HCT116 (cell line): ENCODE measurements around the gene ARHGEF10L. TPM values are rescaled to one million over a fixed set of nuclear protein-coding genes. Genes with fewer than 3 reads are reported as not detected.
"Not testable (repeated sequence)": the region's sequence is repeated elsewhere in the genome, so short reads cannot be mapped to it uniquely, and the experiment has no call there.

ENCODE experiments used
- ATAC-seq: fragments of 200-7000 bp; cut with Tn5 transposase; 2 replicates; pipeline ENCODE4 v1.9.1; 2020; ENCODE audit warnings: mild to moderate bottlenecking, moderate library complexity
- BruUV-seq: library from RNA; stranded (reverse); fragments of 400-500 nt; replicated peaks from 2 replicates; lab custom pipeline; 2021; lab: Mats Ljungman, UMichigan
- CTCF ChIA-PET: fragments of 300-600 bp; sonication (Branson Sonifier 250); formaldehyde crosslinking; loops from one replicate; lab custom pipeline; 2021; ENCODE audit warnings: antibody characterized with exemption; lab: Charles Lee
- POLR2A ChIA-PET: fragments of 300-600, 350-600 bp; sonication (Branson Sonifier 250); formaldehyde crosslinking; loops from one replicate; lab custom pipeline; 2021; ENCODE audit warnings: antibody characterized with exemption; lab: Charles Lee
- RAD21 ChIA-PET, 2 experiments: fragments of 300-600 bp; sonication (Branson Sonifier 250); formaldehyde crosslinking; loops; one replicate each; lab custom pipeline; 2023; ENCODE audit warnings: low total read pairs in 2 of 2; ENCODE audit not compliant: uncharacterized antibody in 2 of 2, unreplicated experiment in 2 of 2, low non-redundant PET in 1 of 2; lab: Charles Lee
- DNase-seq: peaks from one replicate; pipeline ENCODE4 v3.0.0-alpha.2; 2010; ENCODE audit warnings: low read depth, low spot score
- H2AFZ ChIP-seq: fragments of 200-600 bp; shearing (Covaris generic), sonication (generic); 2 replicates; pipeline ENCODE4 v1.6.1; 2017; ENCODE audit warnings: low read depth, mixed run types, mixed read lengths, antibody characterized with exemption, low read length; ENCODE audit not compliant: poor library complexity, severe bottlenecking
- H3K27ac ChIP-seq: 2 replicates; pipeline ENCODE4 v1.5.1; 2012; ENCODE audit warnings: low read depth, low read length
- H3K27me3 ChIP-seq: fragments of 200-600 bp; sonication (generic); 2 replicates; pipeline ENCODE4 v1.6.1; 2016; ENCODE audit warnings: mixed run types, low read length, mixed read lengths; ENCODE audit not compliant: insufficient read depth
- H3K36me3 ChIP-seq, 2 experiments: fragments of 200-500 bp in 1 of 2; fragments of 200-600 bp in 1 of 2; sonication (Bioruptor generic) in 1 of 2; sonication (generic) in 1 of 2; 2 replicates each; pipeline versions ENCODE4 v1.5.1 to v1.6.1; 2014 to 2016; ENCODE audit warnings: low read length in 2 of 2, inconsistent platforms in 1 of 2, mixed read lengths in 1 of 2, mixed run types in 1 of 2; ENCODE audit not compliant: insufficient read depth in 2 of 2, control insufficient read depth in 1 of 2
- H3K4me1 ChIP-seq, 2 experiments: fragments of 200-600 bp in 1 of 2; sonication (generic) in 1 of 2; 2 replicates each; pipeline versions ENCODE4 v1.5.1 to v1.6.1; 2012 to 2017; ENCODE audit warnings: low read length in 2 of 2, inconsistent platforms in 1 of 2, mild to moderate bottlenecking in 1 of 2, mixed read lengths in 1 of 2, mixed run types in 1 of 2, moderate library complexity in 1 of 2; ENCODE audit not compliant: insufficient read depth in 2 of 2, control insufficient read depth in 1 of 2
- H3K4me2 ChIP-seq: fragments of 200-600 bp; sonication (generic); 2 replicates; pipeline ENCODE4 v1.6.1; 2017; ENCODE audit warnings: mixed run types, low read length, mixed read lengths
- H3K4me3 ChIP-seq, 2 experiments: fragments of 200-600 bp in 1 of 2; sonication (generic) in 1 of 2; replicated peaks in 1 of 2; 2 replicates each; pipeline ENCODE4 v1.5.1; 2011 to 2016; ENCODE audit warnings: low read length in 2 of 2, control low read depth in 1 of 2, low read depth in 1 of 2, mild to moderate bottlenecking in 1 of 2, mixed read lengths in 1 of 2, mixed run types in 1 of 2
- H3K79me2 ChIP-seq: fragments of 200-600 bp; sonication (generic); 2 replicates; pipeline ENCODE4 v1.6.1; 2017; ENCODE audit warnings: mild to moderate bottlenecking, mixed run types, low read length, moderate library complexity, mixed read lengths; ENCODE audit not compliant: insufficient read depth
- H3K9ac ChIP-seq: fragments of 200-600 bp; sonication (generic); 2 replicates; pipeline ENCODE4 v1.6.1; 2016; ENCODE audit warnings: low read length, mixed read lengths
- H3K9me2 ChIP-seq: fragments of 200-600 bp; sonication (generic), shearing (Covaris generic); 2 replicates; pipeline ENCODE4 v1.6.1; 2017; ENCODE audit warnings: mixed run types, mild to moderate bottlenecking, moderate library complexity; ENCODE audit not compliant: insufficient read depth
- H3K9me3 ChIP-seq, 2 experiments: fragments of 200-500 bp in 1 of 2; fragments of 200-600 bp in 1 of 2; sonication (Bioruptor generic) in 1 of 2; sonication (generic) in 1 of 2; 2 replicates each; pipeline ENCODE4 v1.6.1; 2014 to 2017; ENCODE audit warnings: low read length in 2 of 2, mixed read lengths in 2 of 2, inconsistent platforms in 1 of 2, low read depth in 1 of 2, mild to moderate bottlenecking in 1 of 2, mixed run types in 1 of 2, moderate library complexity in 1 of 2; ENCODE audit not compliant: control insufficient read depth in 1 of 2, insufficient read depth in 1 of 2
- H4K20me1 ChIP-seq: fragments of 200-600 bp; sonication (generic), shearing (Covaris generic); 2 replicates; pipeline ENCODE4 v1.6.1; 2017; ENCODE audit warnings: mixed run types, mild to moderate bottlenecking, moderate library complexity; ENCODE audit not compliant: insufficient read depth
- CEBPB ChIP-seq: IDR thresholded peaks from 2 replicates; pipeline ENCODE4 v1.6.1; 2012; ENCODE audit warnings: low read depth
- CTCF ChIP-seq, 3 experiments: fragments of 200-600 bp in 1 of 3; sonication (generic) in 1 of 3; IDR thresholded peaks in 2 of 3; conservative IDR thresholded peaks in 1 of 3; 2 replicates each; pipeline ENCODE4 v1.5.1; 2012 to 2017; ENCODE audit warnings: low read depth in 2 of 3, low read length in 2 of 3, antibody characterized with exemption in 1 of 3, borderline replicate concordance in 1 of 3, control low read depth in 1 of 3, mild to moderate bottlenecking in 1 of 3, mixed read lengths in 1 of 3, mixed run types in 1 of 3, moderate library complexity in 1 of 3; ENCODE audit not compliant: insufficient read depth in 1 of 3
- EGR1 ChIP-seq: IDR thresholded peaks from 2 replicates; pipeline ENCODE4 v1.6.1; 2012; ENCODE audit warnings: low read depth
- EZH2 ChIP-seq: fragments of 200-600 bp; sonication (generic); IDR thresholded peaks from 2 replicates; pipeline ENCODE4 v1.6.1; 2017; ENCODE audit warnings: antibody characterized with exemption, mixed run types
- EZH2phosphoT487 ChIP-seq: fragments of 200-600 bp; IDR thresholded peaks from 2 replicates; pipeline ENCODE4 v1.6.1; 2018; ENCODE audit warnings: antibody characterized with exemption, borderline replicate concordance
- POLR2AphosphoS5 ChIP-seq: IDR thresholded peaks from 2 replicates; pipeline ENCODE4 v1.6.1; 2011; ENCODE audit warnings: mild to moderate bottlenecking, low read depth, low read length, moderate library complexity
- REST ChIP-seq: IDR thresholded peaks from 2 replicates; pipeline ENCODE4 v1.6.1; 2012; ENCODE audit warnings: low read depth
- SRF ChIP-seq: IDR thresholded peaks from 2 replicates; pipeline ENCODE4 v1.6.1; 2012; ENCODE audit warnings: low read depth
- TCF7L2 ChIP-seq: IDR thresholded peaks from 2 replicates; pipeline ENCODE4 v1.7.0; 2011; ENCODE audit warnings: borderline replicate concordance, inconsistent platforms; ENCODE audit not compliant: insufficient read depth, insufficient read length; ENCODE audit errors: extremely low read depth
- intact Hi-C: fragments of 100-400 bp; cut with micrococcal nuclease; formaldehyde crosslinking; loops from 2 replicates; pipeline ENCODE4 v1.10.0; 2022
- total RNA-seq: library from RNA; stranded (reverse); gene quantifications from one replicate; pipeline ENCODE4 v1.2.1, GENCODE V29; 2021; ENCODE audit not compliant: unreplicated experiment

Gene ARHGEF10L
- total RNA-seq, 1 experiment from 2014 or later, result 14.7 TPM

GRCh38 chr1:17503146-17503545, 36.4 kb upstream of the ARHGEF10L start (continued):
- TF ChIP-seq CTCF (IDR thresholded peaks at IDR 0.05 in 2 of 3, conservative IDR thresholded peaks at IDR 0.05 in 1 of 3; ENCODE audit: borderline replicate concordance in 1 of 3, insufficient read depth in 1 of 3, low read depth in 2 of 3, low read length in 2 of 3), result no peak
- TF ChIP-seq REST, result no peak
- TF ChIP-seq EGR1, result no peak
- TF ChIP-seq EZH2, result no peak
- no peak for TF ChIP-seq EZH2phosphoT487
- no peak for TF ChIP-seq POLR2AphosphoS5
- TF ChIP-seq CEBPB, result no peak
- TF ChIP-seq SRF, result no peak
- no peak for TF ChIP-seq TCF7L2

- ATAC-seq, H3K9me3 ChIP-seq, H3K27me3 ChIP-seq, H4K20me1 ChIP-seq, H3K9me2 ChIP-seq, intact Hi-C loops, H3K4me3 ChIP-seq, H3K27ac ChIP-seq, H3K9ac ChIP-seq, POLR2A ChIA-PET, H3K4me2 ChIP-seq, H3K79me2 ChIP-seq, H3K36me3 ChIP-seq, BruUV-seq, H3K4me1 ChIP-seq, DNase-seq, H2AFZ ChIP-seq: not testable (repeated sequence)
- RAD21 ChIA-PET, result interaction anchor here in 1 of 2 experiments (0.6 to 1.3 kb wide), 2 partner anchors 63 to 100 kb away, joined by 3 to 8 read pairs; no protein-coding TSS in a partner anchor
- CTCF ChIA-PET, result interaction anchor here (0.7 to 1.8 kb wide), 5 partner anchors 13 to 100 kb away, joined by 3 to 9 read pairs (median 4); no protein-coding TSS in a partner anchor
Measured at GRCh38 chr1:17507200-17507599, 32.3 kb upstream of the ARHGEF10L start.
